Smooth muscle cell (in vitro differentiated cells): Measurements from ENCODE around the gene TP53I11. TPM values are rescaled to one million over a fixed set of nuclear protein-coding genes. Genes with fewer than 3 reads are reported as not detected.

ENCODE experiments used
- DNase-seq: peaks from one replicate; lab custom pipeline; 2025; ENCODE audit not compliant: unreplicated experiment; lab: John Stamatoyannopoulos, UW
- H2AFZ ChIP-seq: fragments of 200-600 bp; sonication (generic); 2 replicates; pipeline ENCODE4 v1.6.0; 2016; ENCODE audit warnings: antibody characterized with exemption, low read depth, mild to moderate bottlenecking
- H3F3A ChIP-seq: fragments of 200-600 bp; sonication (generic); 2 replicates; pipeline ENCODE4 v1.6.0; 2017; ENCODE audit warnings: antibody characterized with exemption, low read depth
- H3K27ac ChIP-seq: fragments of 200-600 bp; sonication (generic); 2 replicates; pipeline ENCODE4 v1.5.1; 2016; ENCODE audit warnings: low read depth, mild to moderate bottlenecking
- H3K27me3 ChIP-seq: fragments of 200-600 bp; sonication (generic); 2 replicates; pipeline ENCODE4 v1.6.1; 2016; ENCODE audit warnings: low read depth, mild to moderate bottlenecking
- H3K36me3 ChIP-seq: fragments of 200-600 bp; sonication (generic); 2 replicates; pipeline ENCODE4 v1.5.1; 2016; ENCODE audit warnings: low read depth
- H3K4me1 ChIP-seq: fragments of 200-600 bp; sonication (generic); 2 replicates; pipeline ENCODE4 v1.5.1; 2016; ENCODE audit warnings: low read depth
- H3K4me2 ChIP-seq: fragments of 200-600 bp; sonication (generic); 2 replicates; pipeline ENCODE4 v1.6.0; 2016; ENCODE audit warnings: mild to moderate bottlenecking
- H3K4me3 ChIP-seq: fragments of 200-600 bp; sonication (generic); 2 replicates; pipeline ENCODE4 v1.5.1; 2016; ENCODE audit warnings: mild to moderate bottlenecking
- H3K79me2 ChIP-seq: fragments of 200-600 bp; sonication (generic); 2 replicates; pipeline ENCODE4 v1.6.0; 2016; ENCODE audit warnings: low read depth, mild to moderate bottlenecking
- H3K9ac ChIP-seq: fragments of 200-600 bp; sonication (generic); 2 replicates; pipeline ENCODE4 v1.6.0; 2016; ENCODE audit warnings: low read depth
- H3K9me3 ChIP-seq: fragments of 200-600 bp; sonication (generic); replicated peaks from 2 replicates; pipeline ENCODE4 v1.5.1; 2016; ENCODE audit warnings: low read depth
- H4K20me1 ChIP-seq: fragments of 200-600 bp; sonication (generic); 2 replicates; pipeline ENCODE4 v1.6.0; 2016; ENCODE audit warnings: low read depth
- CTCF ChIP-seq: fragments of 200-600 bp; sonication (generic); IDR thresholded peaks from 2 replicates; pipeline ENCODE4 v1.5.1; 2017; ENCODE audit warnings: borderline replicate concordance, mild to moderate bottlenecking, antibody characterized with exemption; ENCODE audit not compliant: insufficient read depth, poor library complexity, severe bottlenecking
- WGBS: methylation state at CpG from one replicate; pipeline ENCODE4 v1.1.7; 2016; ENCODE audit warnings: low lambda C conversion rate; 5-methylcytosine and 5-hydroxymethylcytosine counted together
- polyA plus RNA-seq: library from polyadenylated mRNA; unstranded; fragments of >200 nt; fragmentation: Nextera tagmentation; extraction: Ambion mirVana; gene quantifications from 2 replicates; pipeline ENCODE4 v1.2.1, GENCODE V29; 2016
- total RNA-seq: library from RNA; depleted of rRNA; stranded (reverse); fragments of >200 nt; gene quantifications from 2 replicates; pipeline ENCODE4 v1.2.3, GENCODE V29; 2014

Gene TP53I11
- total and polyA plus RNA-seq, 2 experiments from 2014 or later, result 14.2 to 61.2 TPM

GRCh38 chr11:44940404-44940803 lies 10.3 kb downstream of the TP53I11 start:
- Histone ChIP-seq H3K4me3 (no peak overlapping the region), H3K4me2 (no peak overlapping the region), H3K27ac (no peak overlapping the region), H3K9ac (no peak overlapping the region), H3K27me3 (no peaks in the 10 kb centered on the region), H4K20me1 (peaks cover 93% of the 10 kb centered on the region), H3F3A (no peaks in the 10 kb centered on the region), H3K36me3 (no peaks in the 10 kb centered on the region), H2AFZ (no peak overlapping the region), H3K4me1 (peaks cover 19% of the 10 kb centered on the region), H3K79me2 (no peaks in the 10 kb centered on the region), H3K9me3 (no peaks in the 10 kb centered on the region)
- DNase-seq, result no peak
- TF ChIP-seq CTCF, result no peak
- WGBS, result 81% methylated on average over 7 of the region's 7 CpGs

GRCh38 chr11:44939673-44940395 lies 10.8 kb downstream of the TP53I11 start:
- no peaks in the 10 kb centered on the region for H3K9me3 ChIP-seq
- peak; percentile 21 for TF ChIP-seq CTCF
- H3K27me3 ChIP-seq, result no peaks in the 10 kb centered on the region
- H3K79me2 ChIP-seq, result no peaks in the 10 kb centered on the region
- no peak for DNase-seq
- H3K4me2 ChIP-seq, result no peak overlapping the region
- peaks cover 14% of the 10 kb centered on the region for H3K4me1 ChIP-seq
- no peaks in the 10 kb centered on the region for H3F3A ChIP-seq
- H3K4me3 ChIP-seq, result no peak overlapping the region
- no peak overlapping the region for H3K27ac ChIP-seq
- no peaks in the 10 kb centered on the region for H3K36me3 ChIP-seq
- H2AFZ ChIP-seq, result no peak overlapping the region
- peaks cover 87% of the 10 kb centered on the region for H4K20me1 ChIP-seq
- H3K9ac ChIP-seq, result no peak overlapping the region
- 82% methylated on average over 22 of the region's 22 CpGs for WGBS

GRCh38 chr11:44938066-44938691 lies 12.5 kb downstream of the TP53I11 start:
- H2AFZ ChIP-seq, result no peak overlapping the region
- H3K4me1 ChIP-seq, result peaks cover under 1% of the 10 kb centered on the region
- peaks cover 70% of the 10 kb centered on the region for H4K20me1 ChIP-seq
- WGBS, result 91% methylated on average over 19 of the region's 19 CpGs
- H3K27ac ChIP-seq, result no peak overlapping the region
- H3K4me2 ChIP-seq, result no peak overlapping the region
- no peaks in the 10 kb centered on the region for H3F3A ChIP-seq
- H3K27me3 ChIP-seq, result no peaks in the 10 kb centered on the region
- no peak overlapping the region for H3K9ac ChIP-seq
- no peak for DNase-seq
- TF ChIP-seq CTCF, result no peak
- no peak overlapping the region for H3K4me3 ChIP-seq
- no peaks in the 10 kb centered on the region for H3K9me3 ChIP-seq
- no peaks in the 10 kb centered on the region for H3K79me2 ChIP-seq
- H3K36me3 ChIP-seq, result no peaks in the 10 kb centered on the region
